OCI-LY7 (cell line): Measurements from ENCODE around the gene RORC. TPM values are rescaled to one million over a fixed set of nuclear protein-coding genes. Genes with fewer than 3 reads are reported as not detected.

Source experiments
- BruUV-seq: library from RNA; stranded (reverse); fragments of 400-500 nt; replicated peaks from 2 replicates; lab custom pipeline; 2021; lab: Mats Ljungman, UMichigan
- CTCF ChIA-PET: fragments of 300-600 bp; sonication (Branson Sonifier 250); formaldehyde crosslinking; loops from one replicate; lab custom pipeline; 2022; ENCODE audit warnings: antibody characterized with exemption; ENCODE audit not compliant: unreplicated experiment; lab: Charles Lee
- POLR2A ChIA-PET: fragments of 300-600 bp; sonication (Branson Sonifier 250); formaldehyde crosslinking; loops from one replicate; lab custom pipeline; 2022; ENCODE audit warnings: antibody characterized with exemption; lab: Charles Lee
- DNase-seq: peaks from one replicate; pipeline ENCODE4 v3.0.0-alpha.2; 2015; ENCODE audit warnings: low spot score
- H2AFZ ChIP-seq: fragments of 200-600 bp; sonication (generic), shearing (Covaris generic); 2 replicates; pipeline ENCODE4 v1.6.1; 2014; ENCODE audit warnings: mild to moderate bottlenecking, antibody characterized with exemption, low read length, moderate library complexity
- H3K27ac ChIP-seq: fragments of 200-600 bp; sonication (generic); 2 replicates; pipeline ENCODE4 v1.5.1; 2014; ENCODE audit warnings: mixed run types, low read depth, mild to moderate bottlenecking, moderate library complexity, low read length, inconsistent platforms; ENCODE audit not compliant: poor library complexity, severe bottlenecking
- H3K36me3 ChIP-seq: fragments of 200-600 bp; sonication (generic); 2 replicates; pipeline ENCODE4 v1.6.1; 2014; ENCODE audit warnings: mild to moderate bottlenecking, antibody characterized with exemption, low read length, moderate library complexity, mixed read lengths; ENCODE audit not compliant: insufficient read depth
- H3K4me1 ChIP-seq: fragments of 200-600 bp; sonication (generic); 2 replicates; pipeline ENCODE4 v1.5.1; 2014; ENCODE audit warnings: mild to moderate bottlenecking, low read length; ENCODE audit not compliant: insufficient read depth, poor library complexity, severe bottlenecking
- H3K4me2 ChIP-seq: fragments of 200-600 bp; sonication (generic); 2 replicates; pipeline ENCODE4 v1.6.1; 2014; ENCODE audit warnings: mild to moderate bottlenecking, low read length
- H3K4me3 ChIP-seq: fragments of 200-600 bp; sonication (generic); 2 replicates; pipeline ENCODE4 v1.5.1; 2014; ENCODE audit warnings: mild to moderate bottlenecking, low read depth, low read length; ENCODE audit not compliant: poor library complexity, severe bottlenecking
- H3K79me2 ChIP-seq: fragments of 200-600 bp; sonication (generic); 2 replicates; pipeline ENCODE4 v1.6.1; 2016; ENCODE audit warnings: low read depth, mild to moderate bottlenecking, low read length, moderate library complexity, mixed read lengths; ENCODE audit not compliant: insufficient read depth
- H3K9me2 ChIP-seq: fragments of 200-600 bp; sonication (generic); 2 replicates; pipeline ENCODE4 v1.6.1; 2016; ENCODE audit warnings: mild to moderate bottlenecking, low read length, mixed read lengths; ENCODE audit not compliant: insufficient read depth
- H3K9me3 ChIP-seq: fragments of 200-600 bp; sonication (generic); 2 replicates; pipeline ENCODE4 v1.6.1; 2014; ENCODE audit warnings: mild to moderate bottlenecking, mixed run types, low read length, mixed read lengths
- H4K20me1 ChIP-seq: fragments of 200-600 bp; sonication (generic); 2 replicates; pipeline ENCODE4 v1.6.1; 2014; ENCODE audit warnings: mild to moderate bottlenecking, antibody characterized with exemption, low read length, moderate library complexity, mixed read lengths; ENCODE audit not compliant: insufficient read depth
- EZH2phosphoT487 ChIP-seq: fragments of 200-600 bp; sonication (generic); IDR thresholded peaks from 2 replicates; pipeline ENCODE4 v1.6.1; 2018; ENCODE audit warnings: low read depth, borderline replicate concordance, mild to moderate bottlenecking, mixed run types, antibody characterized with exemption, low read length, moderate library complexity, mixed read lengths
- intact Hi-C: fragments of 100-400 bp; cut with micrococcal nuclease; formaldehyde crosslinking; loops from one replicate; pipeline ENCODE4 v1.10.0; 2022; ENCODE audit not compliant: unreplicated experiment
- total RNA-seq, 2 experiments: library from RNA; depleted of rRNA in 1 of 2; stranded (reverse); fragments of >200 nt in 1 of 2; shearing (Covaris generic) in 1 of 2; gene quantifications; 2 replicates each; pipeline ENCODE4 v1.2.3, GENCODE V29; 2014 to 2022
- TF ChIP-seq, protein P1 (sequence below): fragments of 200-600 bp; sonication (generic); conservative IDR thresholded peaks from 2 replicates; pipeline ENCODE4 v1.5.1; 2014; ENCODE audit warnings: mild to moderate bottlenecking, antibody characterized with exemption, low read length, moderate library complexity, mixed read lengths

The RORC gene
- total RNA-seq, 2 experiments from 2014 or later: not detected

- Histone ChIP-seq H3K4me3 (no peak overlapping the region), H3K27ac (no peak overlapping the region), H3K9me3 (no peaks in the 10 kb centered on the region), H3K4me1 (peaks cover 21% of the 10 kb centered on the region), H4K20me1 (no peaks in the 10 kb centered on the region), H2AFZ (peak overlapping the region; percentile 41; the same call in 1 of the 2 replicates), H3K4me2 (no peak overlapping the region), H3K9me2 (no peaks in the 10 kb centered on the region), H3K36me3 (no peaks in the 10 kb centered on the region), H3K79me2 (no peaks in the 10 kb centered on the region)
- DNase-seq: peak; percentile 29
- BruUV-seq: no TSS peak
- CTCF ChIA-PET: interaction anchor here (0.8 kb wide), 1 partner anchor 10 kb away, joined by 3 read pairs; no protein-coding TSS in a partner anchor
- intact Hi-C loops: no loop called here
- POLR2A ChIA-PET: interaction anchor here (0.6 to 1.1 kb wide), 3 partner anchors 57 to 351 kb away, joined by 3 to 5 read pairs (median 3); no protein-coding TSS in a partner anchor
- TF ChIP-seq, protein P1, sequence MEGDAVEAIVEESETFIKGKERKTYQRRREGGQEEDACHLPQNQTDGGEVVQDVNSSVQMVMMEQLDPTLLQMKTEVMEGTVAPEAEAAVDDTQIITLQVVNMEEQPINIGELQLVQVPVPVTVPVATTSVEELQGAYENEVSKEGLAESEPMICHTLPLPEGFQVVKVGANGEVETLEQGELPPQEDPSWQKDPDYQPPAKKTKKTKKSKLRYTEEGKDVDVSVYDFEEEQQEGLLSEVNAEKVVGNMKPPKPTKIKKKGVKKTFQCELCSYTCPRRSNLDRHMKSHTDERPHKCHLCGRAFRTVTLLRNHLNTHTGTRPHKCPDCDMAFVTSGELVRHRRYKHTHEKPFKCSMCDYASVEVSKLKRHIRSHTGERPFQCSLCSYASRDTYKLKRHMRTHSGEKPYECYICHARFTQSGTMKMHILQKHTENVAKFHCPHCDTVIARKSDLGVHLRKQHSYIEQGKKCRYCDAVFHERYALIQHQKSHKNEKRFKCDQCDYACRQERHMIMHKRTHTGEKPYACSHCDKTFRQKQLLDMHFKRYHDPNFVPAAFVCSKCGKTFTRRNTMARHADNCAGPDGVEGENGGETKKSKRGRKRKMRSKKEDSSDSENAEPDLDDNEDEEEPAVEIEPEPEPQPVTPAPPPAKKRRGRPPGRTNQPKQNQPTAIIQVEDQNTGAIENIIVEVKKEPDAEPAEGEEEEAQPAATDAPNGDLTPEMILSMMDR: 0 out of 2 replicates have a peak, but pooled peaks have one; percentile 30
- TF ChIP-seq EZH2phosphoT487: no peak
Observed at GRCh38 chr1:151846062-151846568, 14.5 kb upstream of the RORC start.

DNA sequence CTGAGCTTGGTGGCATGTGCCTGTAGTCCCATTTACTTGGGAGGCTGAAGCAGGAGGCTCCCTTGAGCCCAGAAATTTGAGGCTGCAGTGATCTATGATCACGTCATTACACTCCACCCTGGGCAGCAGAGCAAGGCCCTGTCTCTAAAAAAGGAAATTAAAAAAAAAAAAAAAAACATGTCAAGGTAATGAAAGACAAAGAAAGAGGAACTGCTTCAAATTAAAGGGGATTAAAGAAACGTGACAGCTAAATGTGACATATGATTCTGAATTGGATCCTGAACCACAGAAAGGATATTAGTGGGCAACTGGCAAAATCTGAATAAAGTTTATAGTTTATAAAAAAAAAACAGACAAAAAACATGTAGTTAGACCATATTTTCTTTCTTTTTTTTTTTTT is 11.8 kb upstream of the RORC start:
- ChIA-PET CTCF (no interaction called here), POLR2A (interaction anchor here (0.7 kb wide), 2 partner anchors 89 to 322 kb away, joined by 3 read pairs; no protein-coding TSS in a partner anchor)

DNA sequence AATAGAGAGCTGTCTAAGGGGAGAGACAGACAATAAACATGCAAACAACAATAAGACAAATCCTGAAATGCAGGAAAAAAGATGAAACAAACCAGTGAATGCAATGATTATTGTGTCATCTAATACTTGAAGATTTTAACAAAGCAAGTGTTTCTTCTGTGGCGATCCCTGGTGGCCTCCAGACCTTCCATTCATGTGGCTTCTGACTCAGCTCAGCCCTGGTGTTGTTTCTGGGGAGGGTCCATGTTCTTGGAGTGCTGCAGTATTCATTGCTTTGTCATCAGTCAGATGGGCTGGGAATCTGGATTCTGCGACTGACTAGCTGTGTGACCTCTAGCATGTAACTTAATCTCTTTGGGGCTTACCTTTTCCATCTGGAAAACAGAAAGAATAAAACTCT is 9.5 kb upstream of the RORC start:
- TF ChIP-seq EZH2phosphoT487: no peak
- TF ChIP-seq, protein P1: no peak
- H3K4me1 ChIP-seq: peaks cover 16% of the 10 kb centered on the region
- no peak for DNase-seq
- intact Hi-C loops: no loop called here
- no peak overlapping the region for H3K4me3 ChIP-seq
- ChIA-PET POLR2A (no interaction called here), CTCF (no interaction called here)
- no peaks in the 10 kb centered on the region for H3K36me3 ChIP-seq
- no peaks in the 10 kb centered on the region for H3K79me2 ChIP-seq
- H2AFZ ChIP-seq: no peak overlapping the region
- no peaks in the 10 kb centered on the region for H3K9me2 ChIP-seq
- no TSS peak for BruUV-seq
- H4K20me1 ChIP-seq: no peaks in the 10 kb centered on the region
- no peak overlapping the region for H3K27ac ChIP-seq
- no peaks in the 10 kb centered on the region for H3K9me3 ChIP-seq
- H3K4me2 ChIP-seq: no peak overlapping the region

More for the DNA sequence above, 11.8 kb upstream of the RORC start:
- intact Hi-C loops: no loop called here
- TF ChIP-seq, protein P1: no peak
- Histone ChIP-seq H3K4me3 (no peak overlapping the region), H3K4me1 (peaks cover 21% of the 10 kb centered on the region), H4K20me1 (no peaks in the 10 kb centered on the region), H3K79me2 (no peaks in the 10 kb centered on the region), H2AFZ (peak overlapping the region; percentile 9; the same call in 1 of the 2 replicates), H3K9me3 (no peaks in the 10 kb centered on the region), H3K4me2 (peak overlapping the region; percentile 8; the same call in 1 of the 2 replicates), H3K36me3 (no peaks in the 10 kb centered on the region), H3K27ac (no peak overlapping the region), H3K9me2 (no peaks in the 10 kb centered on the region)
- no TSS peak for BruUV-seq
- DNase-seq: peak; percentile 59
